HepG2 (cell line): Measurements from ENCODE around the gene ASF1B. TPM values are rescaled to one million over a fixed set of nuclear protein-coding genes. Genes with fewer than 3 reads are reported as not detected.
"Not testable (repeated sequence)": the region's sequence is repeated elsewhere in the genome, so short reads cannot be mapped to it uniquely, and the experiment has no call there.

Experiments
- ATAC-seq: fragments of 200-7000 bp; cut with Tn5 transposase; 3 replicates; pipeline ENCODE4 v1.9.1; 2020; ENCODE audit warnings: mild to moderate bottlenecking, moderate library complexity
- BruUV-seq: library from RNA; stranded (reverse); fragments of 400-500 nt; replicated peaks from 2 replicates; lab custom pipeline; 2021; lab: Mats Ljungman, UMichigan
- CTCF ChIA-PET: fragments of 300-600 bp; formaldehyde crosslinking; extraction: SDS; loops from one replicate; lab custom pipeline; 2021; ENCODE audit warnings: low total read pairs, inconsistent platforms, low intra/inter-chr PET ratio; lab: Yijun Ruan, JAX
- POLR2A ChIA-PET: fragments of 350-600 bp; sonication (Branson Sonifier 250); formaldehyde crosslinking; loops from one replicate; lab custom pipeline; 2020; ENCODE audit warnings: antibody characterized with exemption, inconsistent platforms; lab: Yijun Ruan, JAX
- DNase-seq: peaks from one replicate; pipeline ENCODE4 v3.0.0-alpha.2; 2015; ENCODE audit warnings: low spot score
- FAIRE-seq: peaks from 3 replicates; lab custom pipeline; 2011; peaks lifted over from hg19 to GRCh38; lab: Jason Lieb, UNC
- H2AFZ ChIP-seq: one replicate; pipeline ENCODE4 v1.6.1; 2011; ENCODE audit warnings: low read length, inconsistent platforms
- H3K27ac ChIP-seq: fragments of 300-600 bp; 3 replicates; pipeline ENCODE4 v1.8.0; 2011; ENCODE audit warnings: mixed run types, mild to moderate bottlenecking, mixed read lengths, low read length, inconsistent platforms; ENCODE audit not compliant: insufficient read depth; ENCODE audit errors: extremely low read length
- H3K27me3 ChIP-seq, 2 experiments: fragments of 200-600 bp in 1 of 2; 2 replicates in 1 of 2; 3 replicates in 1 of 2; pipeline versions ENCODE4 v1.6.0 to v1.8.0; 2011; ENCODE audit warnings: low read length in 2 of 2, mild to moderate bottlenecking in 2 of 2, moderate library complexity in 2 of 2, inconsistent platforms in 1 of 2; ENCODE audit not compliant: insufficient read depth in 2 of 2, control insufficient read depth in 1 of 2
- H3K36me3 ChIP-seq, 2 experiments: fragments of 200-600 bp in 1 of 2; replicated peaks in 1 of 2; 2 replicates in 1 of 2; 3 replicates in 1 of 2; pipeline versions ENCODE4 v1.5.1 to v1.8.0; 2011; ENCODE audit warnings: low read length in 2 of 2, inconsistent platforms in 1 of 2; ENCODE audit not compliant: insufficient read depth in 2 of 2, control insufficient read depth in 1 of 2
- H3K4me1 ChIP-seq: 2 replicates; pipeline ENCODE4 v1.5.1; 2012; ENCODE audit warnings: low read length, inconsistent platforms; ENCODE audit not compliant: insufficient read depth
- H3K4me2 ChIP-seq: 2 replicates; pipeline ENCODE4 v1.6.0; 2011; ENCODE audit warnings: low read depth, low read length, inconsistent platforms
- H3K4me3 ChIP-seq, 3 experiments: fragments of 200-600 bp in 1 of 3; sonication (generic), shearing (Covaris generic) in 1 of 3; replicated peaks in 1 of 3; 2 replicates each; pipeline ENCODE4 v1.5.1; 2011 to 2016; ENCODE audit warnings: low read length in 3 of 3, inconsistent platforms in 2 of 3, low read depth in 2 of 3, mild to moderate bottlenecking in 2 of 3, control low read depth in 1 of 3, mixed read lengths in 1 of 3; ENCODE audit not compliant: insufficient read depth in 1 of 3
- H3K79me2 ChIP-seq: one replicate; pipeline ENCODE4 v1.6.1; 2011; ENCODE audit warnings: low read length, inconsistent platforms; ENCODE audit not compliant: insufficient read depth
- H3K9ac ChIP-seq: 2 replicates; pipeline ENCODE4 v1.6.0; 2011; ENCODE audit warnings: mild to moderate bottlenecking, low read depth, low read length, inconsistent platforms; ENCODE audit not compliant: insufficient read depth
- H3K9me3 ChIP-seq: 2 replicates; pipeline ENCODE4 v1.5.1; 2012; ENCODE audit warnings: mild to moderate bottlenecking, low read length
- H4K20me1 ChIP-seq: 2 replicates; pipeline ENCODE4 v1.6.0; 2011; ENCODE audit warnings: inconsistent platforms, mild to moderate bottlenecking, low read length, moderate library complexity; ENCODE audit not compliant: insufficient read depth
- EP300 ChIP-seq, 3 experiments: sonication (generic) in 1 of 3; formaldehyde crosslinking in 1 of 3; IDR thresholded peaks; 2 replicates each; pipeline versions ENCODE4 v1.5.1 to v1.6.1; 2011 to 2020; ENCODE audit warnings: low read depth in 2 of 3, low read length in 2 of 3, borderline replicate concordance in 1 of 3, improper control_type of control experiment in 1 of 3, mild to moderate bottlenecking in 1 of 3, missing genetic modification reagents in 1 of 3, moderate library complexity in 1 of 3
- NFATC3 ChIP-seq: sonication (generic); formaldehyde crosslinking; IDR thresholded peaks from 2 replicates; pipeline ENCODE4 v1.5.1; 2020; ENCODE audit warnings: mild to moderate bottlenecking, missing genetic modification reagents
- RFXANK ChIP-seq: IDR thresholded peaks from 2 replicates; pipeline ENCODE4 v1.6.1; 2016
- ZBTB43 ChIP-seq: sonication (generic); formaldehyde crosslinking; conservative IDR thresholded peaks from 2 replicates; pipeline ENCODE4 v1.4.0; 2020; ENCODE audit warnings: missing genetic modification reagents
- ZMYM4 ChIP-seq: sonication (generic); formaldehyde crosslinking; IDR thresholded peaks from 2 replicates; pipeline ENCODE4 v1.8.1; 2023; ENCODE audit warnings: mild to moderate bottlenecking, missing genetic modification reagents
- ZNF136 ChIP-seq: sonication (generic); formaldehyde crosslinking; IDR thresholded peaks from 2 replicates; pipeline ENCODE4 v1.8.1; 2022; ENCODE audit warnings: low read depth, mild to moderate bottlenecking, moderate library complexity, missing genetic modification reagents
- WGBS: methylation state at CpG from one replicate; pipeline ENCODE4 v1.1.6; 2017; ENCODE audit warnings: low lambda C conversion rate; 5-methylcytosine and 5-hydroxymethylcytosine counted together
- in situ Hi-C: cut with HindIII; loops from 2 replicates; pipeline ENCODE4 v1.10.0; 2017; ENCODE audit warnings: low pct_unique_long_range_greater_than_20kb; ENCODE audit not compliant: extremely low pct_ligation_motif_present
- intact Hi-C: fragments of 100-400 bp; cut with micrococcal nuclease; formaldehyde crosslinking; loops from one replicate; pipeline ENCODE4 v1.10.0; 2022; ENCODE audit not compliant: unreplicated experiment
- polyA plus RNA-seq, 8 experiments: library from polyadenylated mRNA; depleted of rRNA in 3 of 8; stranded (reverse) in 7 of 8; unstranded in 1 of 8; fragments of >200 nt; fragmentation: Illumina TruSeq in 4 of 8; extraction: Trizol in 4 of 8; gene quantifications; 2 replicates each; pipeline versions ENCODE4 v1.2.1 to v1.2.3, GENCODE V29; 2011 to 2016; ENCODE audit warnings: low read depth in 4 of 8, missing spikeins in 1 of 8, mixed read lengths in 1 of 8; ENCODE audit not compliant: insufficient read depth in 1 of 8
- total RNA-seq, 5 experiments: library from RNA; depleted of rRNA; stranded (reverse); fragments of >200 nt; fragmentation: Illumina TruSeq; extraction: Trizol; gene quantifications; 2 replicates each; pipeline ENCODE4 v1.2.3, GENCODE V29; 2016; ENCODE audit warnings: low read depth in 1 of 5

The ASF1B gene
- total and polyA plus RNA-seq, 2 of the 13 experiments (the other 11 are each of a cell fraction or from before 2014, with no cell fraction given) = 18.2 to 24.8 TPM

DNA sequence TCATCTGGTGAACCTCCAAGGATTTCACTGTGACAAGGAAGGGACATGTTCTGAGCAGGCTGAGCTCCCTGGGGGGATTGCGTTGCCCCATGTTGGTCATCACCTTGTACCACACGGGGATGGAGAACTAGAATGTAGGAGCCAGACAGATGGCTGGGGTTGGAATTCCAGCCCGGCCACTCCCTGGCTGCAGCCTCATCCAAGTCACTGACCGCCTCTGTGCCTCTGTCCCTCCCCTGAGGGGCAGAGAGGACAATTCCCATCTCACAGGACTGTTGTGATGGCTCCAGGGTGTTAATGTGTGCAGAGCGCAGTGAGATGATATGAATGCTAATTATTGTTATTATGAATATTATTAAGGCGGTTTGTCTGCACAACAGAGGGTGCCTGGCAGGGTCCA lies 45.5 kb upstream of the ASF1B start (continued):
- TF ChIP-seq ZMYM4 (no peak), ZBTB43 (CRISPR knock-in tag) (no peak), RFXANK (CRISPR knock-in tag) (no peak), EP300 (IDR thresholded peaks at IDR 0.05; ENCODE audit: low read depth in 2 of 2, low read length in 2 of 2) (no peak), EP300 (CRISPR knock-in tag; IDR thresholded peaks at IDR 0.05; ENCODE audit: borderline replicate concordance) (no peak), ZNF136 (no peak), NFATC3 (CRISPR knock-in tag) (no peak)

DNA sequence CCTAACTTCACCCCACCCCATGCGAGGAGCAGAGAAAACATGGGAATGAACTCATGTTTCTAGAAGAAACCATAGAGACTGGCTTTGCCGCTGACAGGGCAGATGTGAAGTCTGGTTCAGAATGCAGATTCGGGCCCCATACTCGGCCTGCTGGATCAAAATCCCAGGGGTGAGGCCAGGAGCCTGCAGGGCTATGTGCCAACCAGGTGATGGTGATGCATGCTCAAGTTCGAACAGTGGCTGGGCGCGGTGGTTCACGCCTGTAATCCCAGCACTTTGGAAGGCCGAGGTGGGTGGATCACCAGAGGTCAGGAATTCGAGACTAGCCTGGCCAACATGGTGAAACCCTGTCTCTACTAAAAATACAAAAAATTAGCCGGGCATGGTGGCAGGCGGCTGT lies 44.8 kb upstream of the ASF1B start:
- peaks cover 15% of the 10 kb centered on the region for H3K4me1 ChIP-seq
- H4K20me1 ChIP-seq, ATAC-seq, H3K9ac ChIP-seq, in situ Hi-C loops, BruUV-seq, H3K27ac ChIP-seq, H3K36me3 ChIP-seq, POLR2A ChIA-PET, DNase-seq, H3K27me3 ChIP-seq, H3K79me2 ChIP-seq, H3K4me3 ChIP-seq, H3K9me3 ChIP-seq, H2AFZ ChIP-seq, CTCF ChIA-PET, FAIRE-seq, intact Hi-C loops, H3K4me2 ChIP-seq: not testable (repeated sequence)
- WGBS = 71% methylated on average over 12 of the region's 12 CpGs
